ENCODE data around the gene FRMD5.

FRMD5 gene

DNA sequence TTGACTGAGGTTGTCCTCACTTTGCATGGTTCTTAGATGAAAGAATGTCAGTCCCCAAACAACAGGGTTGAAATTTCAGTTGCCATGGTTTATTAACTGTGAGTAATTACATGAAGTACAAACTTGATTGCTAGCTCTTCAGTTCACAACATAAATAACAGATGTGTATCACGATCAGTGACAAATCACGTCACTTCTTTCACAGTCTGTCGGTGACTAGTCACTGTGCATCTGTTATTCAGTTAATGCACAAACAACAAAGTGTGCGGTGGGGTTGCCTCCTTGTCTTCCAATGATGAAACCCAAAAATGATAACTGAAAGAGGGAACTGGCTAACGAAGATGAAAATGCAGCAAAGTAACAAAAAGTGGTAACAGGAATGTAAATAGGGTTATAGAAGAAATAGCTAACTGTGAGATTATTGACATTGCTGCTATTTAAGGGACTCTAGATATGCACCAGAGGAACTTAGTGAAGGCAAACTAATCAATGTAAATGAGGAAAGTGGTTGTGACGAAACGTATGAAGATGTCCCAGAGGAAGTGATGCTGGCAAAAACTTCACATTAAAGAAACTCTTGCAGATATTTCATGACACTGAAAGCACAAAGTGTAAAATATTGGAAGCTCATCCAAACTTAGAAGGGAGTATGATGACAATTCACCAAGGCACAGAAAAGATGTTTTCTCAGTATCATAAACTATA lies 208.9 kb downstream of the FRMD5 start:
- no peak for DNase-seq (ENCODE audit: extremely low read depth, low read depth)

DNA sequence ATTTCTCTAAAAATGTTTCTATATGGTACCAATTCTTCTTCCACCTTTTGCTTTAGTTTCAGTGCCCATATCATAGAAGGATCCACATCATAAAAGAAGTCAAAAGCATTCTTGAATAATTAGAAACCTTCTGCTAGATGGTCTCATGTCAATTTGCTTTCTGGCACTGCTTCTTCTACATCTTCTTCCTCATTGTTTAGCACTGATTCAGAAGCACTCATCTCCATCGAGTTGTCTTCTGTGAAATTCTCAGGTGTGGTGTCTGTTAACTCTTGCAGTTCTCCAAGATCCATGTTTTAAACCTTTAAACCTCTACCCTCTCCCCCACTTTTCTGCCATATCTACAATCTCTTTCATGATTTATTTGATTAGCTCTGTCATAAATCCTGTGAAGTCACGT lies 213.5 kb downstream of the FRMD5 start:
- TF ChIP-seq, protein P1, sequence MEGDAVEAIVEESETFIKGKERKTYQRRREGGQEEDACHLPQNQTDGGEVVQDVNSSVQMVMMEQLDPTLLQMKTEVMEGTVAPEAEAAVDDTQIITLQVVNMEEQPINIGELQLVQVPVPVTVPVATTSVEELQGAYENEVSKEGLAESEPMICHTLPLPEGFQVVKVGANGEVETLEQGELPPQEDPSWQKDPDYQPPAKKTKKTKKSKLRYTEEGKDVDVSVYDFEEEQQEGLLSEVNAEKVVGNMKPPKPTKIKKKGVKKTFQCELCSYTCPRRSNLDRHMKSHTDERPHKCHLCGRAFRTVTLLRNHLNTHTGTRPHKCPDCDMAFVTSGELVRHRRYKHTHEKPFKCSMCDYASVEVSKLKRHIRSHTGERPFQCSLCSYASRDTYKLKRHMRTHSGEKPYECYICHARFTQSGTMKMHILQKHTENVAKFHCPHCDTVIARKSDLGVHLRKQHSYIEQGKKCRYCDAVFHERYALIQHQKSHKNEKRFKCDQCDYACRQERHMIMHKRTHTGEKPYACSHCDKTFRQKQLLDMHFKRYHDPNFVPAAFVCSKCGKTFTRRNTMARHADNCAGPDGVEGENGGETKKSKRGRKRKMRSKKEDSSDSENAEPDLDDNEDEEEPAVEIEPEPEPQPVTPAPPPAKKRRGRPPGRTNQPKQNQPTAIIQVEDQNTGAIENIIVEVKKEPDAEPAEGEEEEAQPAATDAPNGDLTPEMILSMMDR (IDR thresholded peaks at IDR 0.05; ENCODE audit: low read depth, low read length), result no peak
- no peak for DNase-seq (ENCODE audit: extremely low read depth, low read depth)

More for the DNA sequence above, 208.9 kb downstream of the FRMD5 start:
- TF ChIP-seq, protein P1 (IDR thresholded peaks at IDR 0.05; ENCODE audit: low read depth, low read length), result no peak

DNA sequence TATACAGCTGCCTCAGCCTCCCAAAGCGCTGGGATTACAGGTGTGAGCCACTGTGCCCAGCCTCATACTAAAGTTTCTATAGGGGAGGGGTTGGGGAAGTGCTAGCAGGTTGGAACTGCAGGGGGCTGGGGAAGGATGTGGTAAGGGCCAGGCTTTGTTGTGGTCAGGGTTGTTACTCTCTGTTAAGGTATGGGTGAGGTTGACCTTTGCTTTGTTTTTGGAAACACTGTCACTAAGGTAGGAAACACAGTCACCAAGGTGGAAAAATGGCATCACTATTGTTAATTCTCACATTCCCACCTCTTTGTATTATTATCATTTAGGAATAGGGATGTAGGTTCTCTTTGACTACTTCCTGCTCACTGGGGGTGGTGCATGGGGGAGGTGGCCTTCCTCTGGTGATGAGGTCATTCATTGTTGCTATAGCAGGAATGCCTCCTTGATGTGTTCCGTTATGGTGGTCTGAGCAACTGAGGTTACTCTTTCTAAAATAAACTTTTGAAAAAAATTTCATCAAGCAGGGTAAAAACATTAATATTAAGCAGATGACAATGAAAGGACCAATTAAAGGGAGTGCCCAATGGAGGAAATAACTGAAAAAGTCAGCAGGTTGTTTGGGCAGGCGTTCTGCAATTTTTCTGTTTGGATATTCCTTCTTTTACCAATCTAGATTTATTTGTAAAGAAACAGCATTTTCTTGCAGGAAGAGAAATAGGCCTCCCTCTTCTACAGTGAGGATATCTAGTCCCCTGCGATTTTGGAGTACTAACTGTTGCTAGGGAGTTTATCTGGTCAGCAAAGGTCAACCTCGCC lies 217.8 kb downstream of the FRMD5 start:
- TF ChIP-seq, protein P1 (IDR thresholded peaks at IDR 0.05; ENCODE audit: low read depth, low read length), result no peak
- DNase-seq (ENCODE audit: extremely low read depth, low read depth), result no peak

DNA sequence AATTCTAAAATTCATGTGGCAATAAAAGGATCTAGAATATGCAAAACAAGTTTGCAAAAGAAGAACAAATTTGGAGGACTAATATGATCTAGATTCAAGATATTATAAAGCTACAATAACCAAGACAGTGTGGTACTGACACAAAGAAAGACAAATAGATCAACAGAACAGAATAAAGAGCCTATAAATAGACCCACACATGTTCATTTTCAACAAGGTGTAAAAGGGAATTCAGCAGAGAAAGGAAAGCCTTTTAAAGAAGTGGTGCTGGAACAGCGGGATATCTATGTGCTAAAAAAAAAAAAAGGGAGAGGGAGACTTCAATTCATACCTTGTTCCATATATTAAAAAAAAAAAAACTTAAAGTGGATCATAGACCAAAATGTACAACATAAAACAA lies 219.3 kb downstream of the FRMD5 start:
- no peak for DNase-seq (ENCODE audit: extremely low read depth, low read depth)
- TF ChIP-seq, protein P1 (IDR thresholded peaks at IDR 0.05; ENCODE audit: low read depth, low read length), result no peak

DNA sequence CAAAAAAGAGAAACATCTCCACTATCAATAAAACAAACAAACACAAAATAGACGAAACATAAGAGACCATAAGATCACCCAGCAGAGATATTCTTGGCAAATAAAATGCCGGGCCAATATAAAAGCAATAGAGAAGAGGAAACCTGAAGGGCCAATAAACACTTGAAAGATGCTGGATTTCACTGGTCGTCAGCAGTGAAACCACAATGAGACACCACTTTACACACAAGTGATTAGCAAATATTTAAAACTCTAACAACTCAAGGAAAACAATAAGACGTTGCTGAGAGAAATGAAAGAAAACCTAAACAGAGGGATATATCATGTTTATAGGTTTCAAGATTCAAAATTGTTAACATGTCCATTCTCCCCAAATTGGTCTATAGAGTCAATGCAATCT lies 219.7 kb downstream of the FRMD5 start:
- no peak for DNase-seq (ENCODE audit: extremely low read depth, low read depth)
- TF ChIP-seq, protein P1 (IDR thresholded peaks at IDR 0.05; ENCODE audit: low read depth, low read length), result no peak

DNA sequence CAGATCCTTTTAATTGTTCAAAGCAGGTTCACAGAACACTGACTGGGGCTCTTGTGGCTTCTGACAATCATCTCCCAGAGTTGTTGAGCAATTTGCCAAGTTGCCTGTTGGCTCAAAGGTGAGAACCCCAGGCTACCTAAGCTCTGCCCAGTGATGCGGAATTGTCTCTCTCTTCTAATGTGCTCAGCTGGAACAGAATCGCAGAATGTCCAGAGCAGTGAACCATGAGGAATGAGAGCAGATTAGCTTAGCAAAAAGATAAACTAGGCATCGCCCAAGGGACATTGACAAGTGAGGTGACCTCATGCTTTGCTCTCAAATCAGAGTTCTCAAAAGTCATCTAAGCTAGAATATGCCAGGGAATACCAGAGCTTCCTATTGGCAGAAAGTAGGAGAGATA lies 220.2 kb downstream of the FRMD5 start:
- TF ChIP-seq, protein P1 (IDR thresholded peaks at IDR 0.05; ENCODE audit: low read depth, low read length), result no peak
- no peak for DNase-seq (ENCODE audit: extremely low read depth, low read depth)

DNA sequence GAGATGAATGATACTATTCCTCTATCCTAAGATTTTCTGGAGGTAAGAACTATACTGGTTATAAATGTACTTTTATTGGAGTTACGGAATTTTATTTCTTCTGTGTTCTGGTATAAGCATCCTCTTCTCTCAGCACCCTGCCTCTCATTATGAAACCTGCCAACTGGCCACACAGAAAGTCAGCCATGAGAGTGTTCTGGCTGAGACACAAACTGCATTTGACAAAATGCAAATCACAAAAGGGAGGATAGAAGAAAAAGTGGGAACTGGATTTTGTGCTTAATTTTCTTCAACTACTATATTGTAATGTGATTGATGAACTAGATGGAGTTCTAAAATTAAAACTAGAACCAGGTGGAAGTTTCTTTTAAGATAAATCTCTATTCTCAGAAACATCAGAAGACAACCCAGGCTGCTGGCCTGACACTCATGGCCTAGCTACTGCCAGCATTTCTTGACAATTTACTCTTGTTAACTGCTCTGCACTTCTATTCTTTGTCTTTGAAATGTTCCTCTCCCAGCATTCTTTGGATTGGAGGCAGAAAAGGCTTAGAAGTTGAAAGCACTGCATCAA lies 225.2 kb downstream of the FRMD5 start:
- TF ChIP-seq, protein P1 (IDR thresholded peaks at IDR 0.05; ENCODE audit: low read depth, low read length), result no peak
- DNase-seq (ENCODE audit: extremely low read depth, low read depth), result no peak

All from AG09319 (cell line).